ENCODE data around the gene FAF1.

The FAF1 gene

DNA sequence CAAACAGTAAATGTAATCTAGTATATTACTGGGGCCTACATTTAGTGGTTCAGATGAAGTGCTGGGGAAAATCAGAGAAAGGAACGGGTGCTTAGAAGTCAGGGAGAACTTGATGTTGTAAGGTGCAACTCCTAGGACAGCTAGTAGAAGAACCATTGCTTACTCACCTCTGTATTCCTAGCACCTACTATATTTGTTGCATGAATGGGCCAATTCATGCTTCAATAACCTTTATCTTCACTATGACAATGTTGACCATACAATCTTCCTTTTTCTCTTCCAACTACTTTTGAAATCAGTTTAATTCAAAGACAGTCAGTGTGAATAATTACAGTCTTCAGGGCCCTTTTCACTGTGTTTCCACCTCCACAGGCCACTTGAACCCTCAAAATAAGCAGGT is 411.8 kb downstream of the FAF1 start:
- Histone ChIP-seq H3K4me1 (ENCODE audit: control insufficient read depth, insufficient read depth, low read length) (no peaks in the 10 kb centered on the region), H3K4me3 (ENCODE audit: low read depth, low read length) (no peak overlapping the region), H3K9me3 (ENCODE audit: control insufficient read depth, insufficient read depth, low read depth, low read length) (no peaks in the 10 kb centered on the region), H3K27ac (ENCODE audit: extremely low read depth, low read depth, low read length) (no peak overlapping the region), H3K36me3 (ENCODE audit: control insufficient read depth in 2 of 2, insufficient read depth in 1 of 2, low read length in 2 of 2) (no peaks in the 10 kb centered on the region; a peak in 1 of 3 replicates)
- ChIA-PET POLR2A (no interaction called here), CTCF (interaction anchor here (0.7 kb wide), 2 partner anchors 39 to 206 kb away, joined by 3 to 4 read pairs; no protein-coding TSS in a partner anchor)
- TF ChIP-seq IKZF3 (tag by site-specific recombination; IDR thresholded peaks at IDR 0.05): no peak
- TF ChIP-seq, protein P1, sequence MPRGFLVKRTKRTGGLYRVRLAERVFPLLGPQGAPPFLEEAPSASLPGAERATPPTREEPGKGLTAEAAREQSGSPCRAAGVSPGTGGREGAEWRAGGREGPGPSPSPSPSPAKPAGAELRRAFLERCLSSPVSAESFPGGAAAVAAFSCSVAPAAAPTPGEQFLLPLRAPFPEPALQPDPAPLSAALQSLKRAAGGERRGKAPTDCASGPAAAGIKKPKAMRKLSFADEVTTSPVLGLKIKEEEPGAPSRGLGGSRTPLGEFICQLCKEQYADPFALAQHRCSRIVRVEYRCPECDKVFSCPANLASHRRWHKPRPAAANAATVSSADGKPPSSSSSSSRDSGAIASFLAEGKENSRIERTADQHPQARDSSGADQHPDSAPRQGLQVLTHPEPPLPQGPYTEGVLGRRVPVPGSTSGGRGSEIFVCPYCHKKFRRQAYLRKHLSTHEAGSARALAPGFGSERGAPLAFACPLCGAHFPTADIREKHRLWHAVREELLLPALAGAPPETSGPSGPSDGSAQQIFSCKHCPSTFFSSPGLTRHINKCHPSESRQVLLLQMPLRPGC (tag by site-specific recombination; IDR thresholded peaks at IDR 0.05): no peak
- TF ChIP-seq HOXA7 (CRISPR knock-in tag; IDR thresholded peaks at IDR 0.05; ENCODE audit: borderline replicate concordance): no peak
- TF ChIP-seq ZNF423 (tag by site-specific recombination; IDR thresholded peaks at IDR 0.05): no peak
- no peak for TF ChIP-seq RBAK (tag by site-specific recombination; IDR thresholded peaks at IDR 0.05)
- TF ChIP-seq, protein P2, sequence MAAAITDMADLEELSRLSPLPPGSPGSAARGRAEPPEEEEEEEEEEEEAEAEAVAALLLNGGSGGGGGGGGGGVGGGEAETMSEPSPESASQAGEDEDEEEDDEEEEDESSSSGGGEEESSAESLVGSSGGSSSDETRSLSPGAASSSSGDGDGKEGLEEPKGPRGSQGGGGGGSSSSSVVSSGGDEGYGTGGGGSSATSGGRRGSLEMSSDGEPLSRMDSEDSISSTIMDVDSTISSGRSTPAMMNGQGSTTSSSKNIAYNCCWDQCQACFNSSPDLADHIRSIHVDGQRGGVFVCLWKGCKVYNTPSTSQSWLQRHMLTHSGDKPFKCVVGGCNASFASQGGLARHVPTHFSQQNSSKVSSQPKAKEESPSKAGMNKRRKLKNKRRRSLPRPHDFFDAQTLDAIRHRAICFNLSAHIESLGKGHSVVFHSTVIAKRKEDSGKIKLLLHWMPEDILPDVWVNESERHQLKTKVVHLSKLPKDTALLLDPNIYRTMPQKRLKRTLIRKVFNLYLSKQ (tag by site-specific recombination; IDR thresholded peaks at IDR 0.05; ENCODE audit: borderline replicate concordance): no peak
- no peak for TF ChIP-seq YY1 (tag by site-specific recombination; IDR thresholded peaks at IDR 0.05)
- TF ChIP-seq, protein P3, sequence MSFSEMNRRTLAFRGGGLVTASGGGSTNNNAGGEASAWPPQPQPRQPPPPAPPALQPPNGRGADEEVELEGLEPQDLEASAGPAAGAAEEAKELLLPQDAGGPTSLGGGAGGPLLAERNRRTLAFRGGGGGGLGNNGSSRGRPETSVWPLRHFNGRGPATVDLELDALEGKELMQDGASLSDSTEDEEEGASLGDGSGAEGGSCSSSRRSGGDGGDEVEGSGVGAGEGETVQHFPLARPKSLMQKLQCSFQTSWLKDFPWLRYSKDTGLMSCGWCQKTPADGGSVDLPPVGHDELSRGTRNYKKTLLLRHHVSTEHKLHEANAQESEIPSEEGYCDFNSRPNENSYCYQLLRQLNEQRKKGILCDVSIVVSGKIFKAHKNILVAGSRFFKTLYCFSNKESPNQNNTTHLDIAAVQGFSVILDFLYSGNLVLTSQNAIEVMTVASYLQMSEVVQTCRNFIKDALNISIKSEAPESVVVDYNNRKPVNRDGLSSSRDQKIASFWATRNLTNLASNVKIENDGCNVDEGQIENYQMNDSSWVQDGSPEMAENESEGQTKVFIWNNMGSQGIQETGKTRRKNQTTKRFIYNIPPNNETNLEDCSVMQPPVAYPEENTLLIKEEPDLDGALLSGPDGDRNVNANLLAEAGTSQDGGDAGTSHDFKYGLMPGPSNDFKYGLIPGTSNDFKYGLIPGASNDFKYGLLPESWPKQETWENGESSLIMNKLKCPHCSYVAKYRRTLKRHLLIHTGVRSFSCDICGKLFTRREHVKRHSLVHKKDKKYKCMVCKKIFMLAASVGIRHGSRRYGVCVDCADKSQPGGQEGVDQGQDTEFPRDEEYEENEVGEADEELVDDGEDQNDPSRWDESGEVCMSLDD (tag by site-specific recombination; IDR thresholded peaks at IDR 0.05): no peak
- no peak for TF ChIP-seq ZFP3 (tag by site-specific recombination; IDR thresholded peaks at IDR 0.05; ENCODE audit: low read depth)
- TF ChIP-seq ZBTB20 (tag by site-specific recombination; IDR thresholded peaks at IDR 0.05): no peak
- no peak for TF ChIP-seq GLI2 (tag by site-specific recombination; IDR thresholded peaks at IDR 0.05; ENCODE audit: borderline replicate concordance, low read depth)
- TF ChIP-seq, protein P4, sequence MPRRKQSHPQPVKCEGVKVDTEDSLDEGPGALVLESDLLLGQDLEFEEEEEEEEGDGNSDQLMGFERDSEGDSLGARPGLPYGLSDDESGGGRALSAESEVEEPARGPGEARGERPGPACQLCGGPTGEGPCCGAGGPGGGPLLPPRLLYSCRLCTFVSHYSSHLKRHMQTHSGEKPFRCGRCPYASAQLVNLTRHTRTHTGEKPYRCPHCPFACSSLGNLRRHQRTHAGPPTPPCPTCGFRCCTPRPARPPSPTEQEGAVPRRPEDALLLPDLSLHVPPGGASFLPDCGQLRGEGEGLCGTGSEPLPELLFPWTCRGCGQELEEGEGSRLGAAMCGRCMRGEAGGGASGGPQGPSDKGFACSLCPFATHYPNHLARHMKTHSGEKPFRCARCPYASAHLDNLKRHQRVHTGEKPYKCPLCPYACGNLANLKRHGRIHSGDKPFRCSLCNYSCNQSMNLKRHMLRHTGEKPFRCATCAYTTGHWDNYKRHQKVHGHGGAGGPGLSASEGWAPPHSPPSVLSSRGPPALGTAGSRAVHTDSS (tag by site-specific recombination; IDR thresholded peaks at IDR 0.05): no peak
- no peak for TF ChIP-seq GLIS1 (tag by site-specific recombination; IDR thresholded peaks at IDR 0.05)
- no peak for TF ChIP-seq SCRT2 (tag by site-specific recombination; IDR thresholded peaks at IDR 0.05)
- no peak for TF ChIP-seq ZNF169 (tag by site-specific recombination; IDR thresholded peaks at IDR 0.05)
- TF ChIP-seq ZNF248 (tag by site-specific recombination; IDR thresholded peaks at IDR 0.05): no peak
- TF ChIP-seq, protein P5, sequence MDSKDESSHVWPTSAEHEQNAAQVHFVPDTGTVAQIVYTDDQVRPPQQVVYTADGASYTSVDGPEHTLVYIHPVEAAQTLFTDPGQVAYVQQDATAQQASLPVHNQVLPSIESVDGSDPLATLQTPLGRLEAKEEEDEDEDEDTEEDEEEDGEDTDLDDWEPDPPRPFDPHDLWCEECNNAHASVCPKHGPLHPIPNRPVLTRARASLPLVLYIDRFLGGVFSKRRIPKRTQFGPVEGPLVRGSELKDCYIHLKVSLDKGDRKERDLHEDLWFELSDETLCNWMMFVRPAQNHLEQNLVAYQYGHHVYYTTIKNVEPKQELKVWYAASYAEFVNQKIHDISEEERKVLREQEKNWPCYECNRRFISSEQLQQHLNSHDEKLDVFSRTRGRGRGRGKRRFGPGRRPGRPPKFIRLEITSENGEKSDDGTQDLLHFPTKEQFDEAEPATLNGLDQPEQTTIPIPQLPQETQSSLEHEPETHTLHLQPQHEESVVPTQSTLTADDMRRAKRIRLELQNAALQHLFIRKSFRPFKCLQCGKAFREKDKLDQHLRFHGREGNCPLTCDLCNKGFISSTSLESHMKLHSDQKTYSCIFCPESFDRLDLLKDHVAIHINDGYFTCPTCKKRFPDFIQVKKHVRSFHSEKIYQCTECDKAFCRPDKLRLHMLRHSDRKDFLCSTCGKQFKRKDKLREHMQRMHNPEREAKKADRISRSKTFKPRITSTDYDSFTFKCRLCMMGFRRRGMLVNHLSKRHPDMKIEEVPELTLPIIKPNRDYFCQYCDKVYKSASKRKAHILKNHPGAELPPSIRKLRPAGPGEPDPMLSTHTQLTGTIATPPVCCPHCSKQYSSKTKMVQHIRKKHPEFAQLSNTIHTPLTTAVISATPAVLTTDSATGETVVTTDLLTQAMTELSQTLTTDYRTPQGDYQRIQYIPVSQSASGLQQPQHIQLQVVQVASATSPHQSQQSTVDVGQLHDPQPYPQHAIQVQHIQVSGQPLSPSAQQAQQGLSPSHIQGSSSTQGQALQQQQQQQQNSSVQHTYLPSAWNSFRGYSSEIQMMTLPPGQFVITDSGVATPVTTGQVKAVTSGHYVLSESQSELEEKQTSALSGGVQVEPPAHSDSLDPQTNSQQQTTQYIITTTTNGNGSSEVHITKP (tag by site-specific recombination; IDR thresholded peaks at IDR 0.05): no peak
- TF ChIP-seq, protein P6, sequence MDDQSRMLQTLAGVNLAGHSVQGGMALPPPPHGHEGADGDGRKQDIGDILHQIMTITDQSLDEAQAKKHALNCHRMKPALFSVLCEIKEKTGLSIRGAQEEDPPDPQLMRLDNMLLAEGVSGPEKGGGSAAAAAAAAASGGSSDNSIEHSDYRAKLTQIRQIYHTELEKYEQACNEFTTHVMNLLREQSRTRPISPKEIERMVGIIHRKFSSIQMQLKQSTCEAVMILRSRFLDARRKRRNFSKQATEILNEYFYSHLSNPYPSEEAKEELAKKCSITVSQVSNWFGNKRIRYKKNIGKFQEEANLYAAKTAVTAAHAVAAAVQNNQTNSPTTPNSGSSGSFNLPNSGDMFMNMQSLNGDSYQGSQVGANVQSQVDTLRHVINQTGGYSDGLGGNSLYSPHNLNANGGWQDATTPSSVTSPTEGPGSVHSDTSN (CRISPR knock-in tag; IDR thresholded peaks at IDR 0.05): no peak
- TF ChIP-seq, protein P7, sequence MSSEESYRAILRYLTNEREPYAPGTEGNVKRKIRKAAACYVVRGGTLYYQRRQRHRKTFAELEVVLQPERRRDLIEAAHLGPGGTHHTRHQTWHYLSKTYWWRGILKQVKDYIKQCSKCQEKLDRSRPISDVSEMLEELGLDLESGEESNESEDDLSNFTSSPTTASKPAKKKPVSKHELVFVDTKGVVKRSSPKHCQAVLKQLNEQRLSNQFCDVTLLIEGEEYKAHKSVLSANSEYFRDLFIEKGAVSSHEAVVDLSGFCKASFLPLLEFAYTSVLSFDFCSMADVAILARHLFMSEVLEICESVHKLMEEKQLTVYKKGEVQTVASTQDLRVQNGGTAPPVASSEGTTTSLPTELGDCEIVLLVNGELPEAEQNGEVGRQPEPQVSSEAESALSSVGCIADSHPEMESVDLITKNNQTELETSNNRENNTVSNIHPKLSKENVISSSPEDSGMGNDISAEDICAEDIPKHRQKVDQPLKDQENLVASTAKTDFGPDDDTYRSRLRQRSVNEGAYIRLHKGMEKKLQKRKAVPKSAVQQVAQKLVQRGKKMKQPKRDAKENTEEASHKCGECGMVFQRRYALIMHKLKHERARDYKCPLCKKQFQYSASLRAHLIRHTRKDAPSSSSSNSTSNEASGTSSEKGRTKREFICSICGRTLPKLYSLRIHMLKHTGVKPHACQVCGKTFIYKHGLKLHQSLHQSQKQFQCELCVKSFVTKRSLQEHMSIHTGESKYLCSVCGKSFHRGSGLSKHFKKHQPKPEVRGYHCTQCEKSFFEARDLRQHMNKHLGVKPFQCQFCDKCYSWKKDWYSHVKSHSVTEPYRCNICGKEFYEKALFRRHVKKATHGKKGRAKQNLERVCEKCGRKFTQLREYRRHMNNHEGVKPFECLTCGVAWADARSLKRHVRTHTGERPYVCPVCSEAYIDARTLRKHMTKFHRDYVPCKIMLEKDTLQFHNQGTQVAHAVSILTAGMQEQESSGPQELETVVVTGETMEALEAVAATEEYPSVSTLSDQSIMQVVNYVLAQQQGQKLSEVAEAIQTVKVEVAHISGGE (tag by site-specific recombination; conservative IDR thresholded peaks at IDR 0.05; ENCODE audit: low read depth): no peak
- no peak for TF ChIP-seq ZSCAN30 (tag by site-specific recombination; IDR thresholded peaks at IDR 0.05)

All from HEK293 (cell line).